HG03280 (cell line): ENCODE data around the gene PCNX2.

Source experiments
- ATAC-seq: cut with Tn5 transposase; IDR thresholded peaks from one replicate; pipeline ENCODE4 v1.9.1; 2021; ENCODE audit warnings: mild to moderate bottlenecking, moderate library complexity; ENCODE audit not compliant: unreplicated experiment

The PCNX2 gene

GRCh38 chr1:232988572-232989040 is 306.9 kb downstream of the PCNX2 start:
- no peak for ATAC-seq

GRCh38 chr1:232987774-232988140 is 307.8 kb downstream of the PCNX2 start:
- no peak for ATAC-seq

- ATAC-seq, result no peak
Observed at GRCh38 chr1:232987046-232987773, 308.3 kb downstream of the PCNX2 start.

DNA sequence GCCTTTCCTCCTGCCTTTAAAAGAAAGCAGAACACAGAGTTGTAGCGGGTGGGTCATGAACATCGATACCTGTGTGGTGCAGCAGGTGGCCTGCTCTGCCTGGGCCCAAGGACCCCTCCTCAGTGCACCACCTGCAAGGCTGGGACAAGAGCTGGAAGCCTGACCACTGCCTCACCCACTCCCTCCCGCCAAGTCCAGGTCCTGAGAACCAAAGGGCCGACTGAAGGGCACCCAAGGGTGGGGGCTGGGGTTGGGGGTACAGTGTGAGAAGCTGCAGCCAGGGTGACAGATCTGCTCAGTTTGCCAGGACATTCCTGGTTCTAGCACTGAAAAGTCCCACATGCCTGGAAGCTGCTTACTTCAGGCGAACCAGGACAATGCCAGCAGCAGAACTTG is 309.0 kb downstream of the PCNX2 start:
- no peak for ATAC-seq

- ATAC-seq, result no peak
Observed at GRCh38 chr1:232985882-232986526, 309.5 kb downstream of the PCNX2 start.

- no peak for ATAC-seq
Observed at GRCh38 chr1:232984577-232985425, 310.7 kb downstream of the PCNX2 start.

GRCh38 chr1:232983817-232984567 is 311.5 kb downstream of the PCNX2 start:
- ATAC-seq, result no peak

- no peak for ATAC-seq
Observed at GRCh38 chr1:232983375-232983774, 312.1 kb downstream of the PCNX2 start.

- no peak for ATAC-seq
Observed at GRCh38 chr1:232982238-232982944, 313.1 kb downstream of the PCNX2 start.

DNA sequence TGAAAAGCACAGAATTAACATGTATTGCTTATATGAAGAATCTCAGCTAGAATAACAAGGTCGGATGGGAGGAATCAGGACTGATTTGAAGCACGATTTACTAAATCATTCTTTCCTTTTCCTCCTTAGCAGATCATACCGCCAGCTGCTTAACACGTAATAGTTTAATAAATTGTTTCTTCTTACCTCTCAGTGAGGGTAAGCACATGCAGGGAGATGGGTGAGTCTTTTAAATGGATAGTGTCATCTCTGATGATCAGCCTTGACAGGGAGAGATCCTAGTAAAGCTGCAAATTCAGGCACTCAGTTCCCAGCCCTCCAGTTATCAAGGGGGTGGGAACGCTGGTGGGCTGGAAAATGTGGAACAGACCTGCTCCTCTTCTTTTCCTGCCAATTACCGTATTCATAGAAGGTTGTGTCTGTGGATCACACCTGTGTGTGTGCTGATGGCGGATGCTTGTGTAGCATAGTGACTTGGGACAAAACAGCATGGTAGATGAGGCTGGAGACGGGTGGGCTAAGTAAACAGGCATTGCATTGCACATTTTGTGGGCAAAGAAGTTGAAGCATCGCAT is 314.5 kb downstream of the PCNX2 start:
- ATAC-seq, result no peak

DNA sequence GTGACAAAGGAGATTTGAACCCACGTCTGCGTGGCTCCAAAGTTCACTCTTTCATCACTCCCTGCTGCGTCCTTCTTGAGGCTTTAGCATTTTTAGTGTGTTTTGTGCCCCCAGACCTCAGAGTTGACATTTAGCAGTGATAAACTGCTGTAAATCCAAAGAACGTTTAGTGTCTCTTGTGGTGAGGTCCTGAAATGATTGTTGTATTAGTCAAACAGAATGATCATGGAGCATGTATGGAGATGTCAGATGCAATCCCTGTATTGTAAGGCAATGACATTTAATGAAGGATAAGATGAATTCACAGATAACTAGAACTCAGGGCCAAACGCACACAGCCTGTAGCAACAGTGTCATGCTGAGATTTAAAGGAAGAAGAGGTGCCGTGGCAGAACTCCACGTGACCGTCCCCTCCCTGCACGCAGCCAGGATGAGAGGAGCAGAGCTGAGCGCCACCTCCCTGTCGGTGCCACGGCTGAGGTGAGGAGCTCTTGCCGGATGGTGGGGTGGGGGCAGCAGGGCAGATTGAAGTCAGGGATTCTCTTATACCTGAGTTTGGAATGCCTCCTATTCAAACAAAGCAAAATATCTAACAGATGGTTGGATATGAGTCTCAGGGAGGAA is 315.1 kb downstream of the PCNX2 start:
- no peak for ATAC-seq

- no peak for ATAC-seq
Observed at GRCh38 chr1:232979558-232979957, 316.0 kb downstream of the PCNX2 start.

GRCh38 chr1:232978815-232979214 is 316.7 kb downstream of the PCNX2 start:
- ATAC-seq, result no peak

- no peak for ATAC-seq
Observed at GRCh38 chr1:232978091-232978634, 317.4 kb downstream of the PCNX2 start.

GRCh38 chr1:232974971-232975370 is 320.6 kb downstream of the PCNX2 start:
- ATAC-seq, result no peak

DNA sequence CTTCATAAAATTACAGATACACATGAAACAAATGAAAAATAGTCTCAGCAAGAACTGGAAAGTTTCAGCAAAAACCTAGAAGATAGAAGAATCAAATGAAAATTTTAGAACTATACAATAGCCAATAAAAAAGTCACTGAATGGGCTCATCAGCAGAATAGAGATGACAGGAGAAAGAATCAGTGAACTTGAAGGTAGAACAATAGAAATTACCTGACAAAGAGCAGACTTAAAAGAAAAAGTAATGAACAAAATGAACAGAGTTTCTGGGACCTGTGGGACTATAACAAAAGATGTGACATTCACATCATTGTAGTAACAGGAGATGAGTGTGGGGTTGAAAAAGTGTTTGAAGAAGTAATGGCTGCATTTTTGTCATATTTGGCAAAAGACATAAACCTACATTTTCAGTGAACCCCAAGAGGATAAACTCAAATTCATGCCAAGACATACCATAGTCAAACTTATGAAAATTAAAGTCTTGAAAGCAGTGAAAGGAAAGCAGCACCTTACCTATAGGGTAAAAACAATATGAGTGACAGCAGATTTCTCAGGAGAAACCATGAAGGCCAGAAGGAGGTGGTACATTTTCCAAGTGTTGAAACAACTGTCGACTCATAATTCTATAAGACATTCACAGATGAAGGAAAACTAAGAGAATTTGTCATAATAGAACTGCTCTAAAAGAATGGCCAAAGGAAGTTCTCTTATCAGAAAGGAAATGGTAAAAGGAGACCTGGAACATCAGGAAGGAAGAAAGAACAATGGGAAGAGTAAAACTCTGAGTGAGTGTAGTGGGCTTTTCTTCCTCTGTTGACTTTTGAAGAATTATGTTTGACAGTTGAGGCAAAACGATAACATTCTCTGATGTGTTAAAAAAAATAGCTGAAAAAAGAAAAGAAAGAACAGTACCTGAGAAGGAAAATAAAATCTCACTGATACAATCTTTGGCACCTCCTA is 321.6 kb downstream of the PCNX2 start:
- no peak for ATAC-seq

DNA sequence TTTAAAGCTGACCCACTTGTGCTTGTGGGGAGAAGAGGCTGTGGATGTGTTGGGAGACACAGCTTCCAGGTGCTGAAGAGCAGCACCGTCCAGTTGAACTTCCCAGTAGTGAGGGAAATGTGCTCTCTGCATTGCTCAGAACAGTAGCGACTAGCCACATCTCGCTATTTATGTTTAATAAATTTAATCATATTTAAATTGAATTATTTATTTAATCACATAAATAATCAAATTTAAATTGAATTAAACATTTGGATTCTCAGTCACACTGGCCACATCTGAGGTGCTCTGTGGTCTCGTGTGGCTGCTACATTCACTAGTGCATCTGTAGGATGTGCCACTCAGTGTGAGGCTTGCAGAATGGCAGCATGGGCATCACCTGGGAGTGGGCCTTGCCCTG is 325.0 kb downstream of the PCNX2 start:
- ATAC-seq, result no peak

GRCh38 chr1:232969799-232970198 is 325.7 kb downstream of the PCNX2 start:
- ATAC-seq, result no peak
